ENCODE data around the gene PAPOLB. TPM values are rescaled to one million over a fixed set of nuclear protein-coding genes. Genes with fewer than 3 reads are reported as not detected.

Gene PAPOLB
- total RNA-seq, 4 donors from 2014 or later = 0.17 to 0.46 (median 0.37) TPM

- Histone ChIP-seq H3K27ac (replicated peaks in 1 of 4) (no peak overlapping the region), H3K27me3 (peaks cover 0 to 9% (median 0%) of the 10 kb centered on the region in 4 donors), H3K4me1 (peaks cover 0 to 6% (median 0%) of the 10 kb centered on the region in 4 donors), H3K9me3 (peaks cover 0 to 8% (median 0%) of the 10 kb centered on the region in 4 donors), H3K4me3 (no peak overlapping the region), H3K36me3 (peaks cover 0 to 30% (median 20%) of the 10 kb centered on the region in 4 donors)
- no peak for DNase-seq (ENCODE audit: extremely low spot score)
- WGBS = 89% methylated on average over 28 of the region's 31 CpGs
- intact Hi-C loops (cut with DNase I) = no loop called here
- TF ChIP-seq POLR2AphosphoS5 (IDR thresholded peaks at IDR 0.05) = no peak
These were observed 11.5 kb upstream of the PAPOLB start for GRCh38 chr7:4873071-4873944.

- Histone ChIP-seq H3K27ac (replicated peaks in 1 of 4) (no peak overlapping the region), H3K9me3 (peaks cover 0 to 11% (median 0%) of the 10 kb centered on the region in 4 donors), H3K4me3 (no peak overlapping the region), H3K27me3 (peaks cover 0 to 9% (median 0%) of the 10 kb centered on the region in 4 donors), H3K36me3 (peaks cover 0 to 20% (median 11%) of the 10 kb centered on the region in 4 donors), H3K4me1 (peaks cover 0 to 6% (median 0%) of the 10 kb centered on the region in 4 donors)
- WGBS = 67% methylated on average over 18 of the region's 19 CpGs
- TF ChIP-seq CTCF (IDR thresholded peaks at IDR 0.05) (no peak), POLR2AphosphoS5 (IDR thresholded peaks at IDR 0.05) (no peak), EP300 (IDR thresholded peaks at IDR 0.05) (no peak), POLR2A (IDR thresholded peaks at IDR 0.05; ENCODE audit: low read depth) (no peak)
- intact Hi-C loops (cut with DNase I) = no loop called here
- no peak for DNase-seq (ENCODE audit: extremely low spot score)
These were observed 10.3 kb upstream of the PAPOLB start for GRCh38 chr7:4871930-4872675.

GRCh38 chr7:4871056-4871680 lies 9.3 kb upstream of the PAPOLB start:
- peaks cover 0 to 9% (median 0%) of the 10 kb centered on the region in 4 donors for H3K27me3 ChIP-seq
- no peak overlapping the region for H3K4me3 ChIP-seq
- no peak overlapping the region for H3K27ac ChIP-seq (replicated peaks in 1 of 4)
- H3K4me1 ChIP-seq = peaks cover 0 to 6% (median 0%) of the 10 kb centered on the region in 4 donors
- TF ChIP-seq EP300 (IDR thresholded peaks at IDR 0.05) (no peak), CTCF (IDR thresholded peaks at IDR 0.05) (no peak), POLR2AphosphoS5 (IDR thresholded peaks at IDR 0.05) (no peak), POLR2A (IDR thresholded peaks at IDR 0.05; ENCODE audit: low read depth) (no peak)
- peaks cover 0 to 11% (median 0%) of the 10 kb centered on the region in 4 donors for H3K9me3 ChIP-seq
- 77% methylated on average over 22 of the region's 23 CpGs for WGBS
- intact Hi-C loops (cut with DNase I) = no loop called here
- no peak for DNase-seq (ENCODE audit: extremely low spot score)
- peaks cover 0 to 12% (median 4%) of the 10 kb centered on the region in 4 donors for H3K36me3 ChIP-seq

GRCh38 chr7:4868493-4868892 lies 6.7 kb upstream of the PAPOLB start:
- WGBS = 95% methylated on average over 5 of the region's 5 CpGs
- Histone ChIP-seq H3K4me3 (no peak overlapping the region), H3K9me3 (peaks cover 0 to 11% (median 0%) of the 10 kb centered on the region in 4 donors), H3K27me3 (peaks cover 0 to 10% (median 0%) of the 10 kb centered on the region in 4 donors), H3K36me3 (peaks cover 0 to 3% (median 0%) of the 10 kb centered on the region in 4 donors), H3K4me1 (no peaks in the 10 kb centered on the region), H3K27ac (replicated peaks in 1 of 4) (no peak overlapping the region)
- TF ChIP-seq EP300 (IDR thresholded peaks at IDR 0.05) (no peak), CTCF (IDR thresholded peaks at IDR 0.05) (no peak), POLR2AphosphoS5 (IDR thresholded peaks at IDR 0.05) (no peak), POLR2A (IDR thresholded peaks at IDR 0.05; ENCODE audit: low read depth) (no peak)
- no peak for DNase-seq (ENCODE audit: extremely low spot score)
- intact Hi-C loops (cut with DNase I) = no loop called here
